ENCODE results near the gene ITPRIP.

DNA sequence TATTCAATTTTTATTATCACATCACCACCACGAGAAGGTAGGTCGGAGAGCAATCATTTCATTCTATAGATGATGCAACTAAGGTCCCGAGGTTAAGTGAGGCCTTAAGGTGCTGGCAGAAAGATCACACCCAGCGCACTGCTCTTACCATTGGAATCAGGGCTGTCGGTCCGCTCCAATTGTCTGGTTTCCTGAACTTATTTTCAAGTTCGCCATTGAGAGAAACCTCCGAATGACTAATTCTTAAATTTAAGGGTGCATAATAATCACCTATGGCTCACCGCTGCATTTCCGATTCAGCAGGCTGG, 69.9 kb downstream of the ITPRIP start:
- TF ChIP-seq, protein P1, sequence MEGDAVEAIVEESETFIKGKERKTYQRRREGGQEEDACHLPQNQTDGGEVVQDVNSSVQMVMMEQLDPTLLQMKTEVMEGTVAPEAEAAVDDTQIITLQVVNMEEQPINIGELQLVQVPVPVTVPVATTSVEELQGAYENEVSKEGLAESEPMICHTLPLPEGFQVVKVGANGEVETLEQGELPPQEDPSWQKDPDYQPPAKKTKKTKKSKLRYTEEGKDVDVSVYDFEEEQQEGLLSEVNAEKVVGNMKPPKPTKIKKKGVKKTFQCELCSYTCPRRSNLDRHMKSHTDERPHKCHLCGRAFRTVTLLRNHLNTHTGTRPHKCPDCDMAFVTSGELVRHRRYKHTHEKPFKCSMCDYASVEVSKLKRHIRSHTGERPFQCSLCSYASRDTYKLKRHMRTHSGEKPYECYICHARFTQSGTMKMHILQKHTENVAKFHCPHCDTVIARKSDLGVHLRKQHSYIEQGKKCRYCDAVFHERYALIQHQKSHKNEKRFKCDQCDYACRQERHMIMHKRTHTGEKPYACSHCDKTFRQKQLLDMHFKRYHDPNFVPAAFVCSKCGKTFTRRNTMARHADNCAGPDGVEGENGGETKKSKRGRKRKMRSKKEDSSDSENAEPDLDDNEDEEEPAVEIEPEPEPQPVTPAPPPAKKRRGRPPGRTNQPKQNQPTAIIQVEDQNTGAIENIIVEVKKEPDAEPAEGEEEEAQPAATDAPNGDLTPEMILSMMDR (IDR thresholded peaks at IDR 0.05 in 8 of 11, conservative IDR thresholded peaks at IDR 0.05 in 3 of 11) = no peak
- TF ChIP-seq POLR2AphosphoS5 (IDR thresholded peaks at IDR 0.05) = no peak
- TF ChIP-seq POLR2A (IDR thresholded peaks at IDR 0.05) = no peak

Data from spleen (tissue), 7 donors.